Esophagus squamous epithelium (tissue), 5 donors: ENCODE data around the gene BANF2. TPM values are rescaled to one million over a fixed set of nuclear protein-coding genes. Genes with fewer than 3 reads are reported as not detected.

Experiments used
- DNase-seq: peaks from one replicate; lab custom pipeline; 2025; lab: John Stamatoyannopoulos, UW
- H3K27ac ChIP-seq, 4 donors: fragments of 200-600 bp; sonication (generic); one replicate each; pipeline ENCODE4 v1.5.1; 2016 to 2019; ENCODE audit warnings: mild to moderate bottlenecking in 1 of 4
- H3K27me3 ChIP-seq, 4 donors: fragments of 200-600 bp; sonication (generic); 1 replicate in 3 of 4; 2 replicates in 1 of 4; pipeline versions ENCODE4 v1.5.1 to v1.6.0; 2017 to 2021; ENCODE audit warnings: antibody characterized with exemption in 1 of 4
- H3K36me3 ChIP-seq, 3 donors: fragments of 200-600 bp; sonication (generic); one replicate each; pipeline ENCODE4 v1.5.1; 2016 to 2019
- H3K4me1 ChIP-seq, 3 donors: fragments of 200-600 bp; sonication (generic); one replicate each; pipeline ENCODE4 v1.5.1; 2017 to 2019
- H3K4me3 ChIP-seq, 4 donors: fragments of 200-600 bp; sonication (generic); 1 replicate in 3 of 4; 2 replicates in 1 of 4; pipeline ENCODE4 v1.5.1; 2016 to 2019; ENCODE audit warnings: mild to moderate bottlenecking in 2 of 4, moderate library complexity in 1 of 4
- H3K9me3 ChIP-seq, 3 donors: fragments of 200-600 bp; sonication (generic); one replicate each; pipeline ENCODE4 v1.5.1; 2016 to 2019
- POLR2A ChIP-seq, 4 donors: fragments of 450-650 bp; IDR thresholded peaks; one replicate each; pipeline ENCODE4 v1.6.1; 2017; ENCODE audit warnings: antibody characterized with exemption in 4 of 4, mild to moderate bottlenecking in 4 of 4, moderate library complexity in 3 of 4
- WGBS, 2 donors: methylation state at CpG; one replicate each; pipeline ENCODE4 v1.1.5; 2018; 5-methylcytosine and 5-hydroxymethylcytosine counted together
- intact Hi-C: fragments of 100-400 bp; cut with DNase I; formaldehyde crosslinking; loops from one replicate; pipeline ENCODE4 v1.15.0; 2022
- total RNA-seq, 4 donors: library from RNA; depleted of rRNA; stranded (reverse); fragments of >200 nt; gene quantifications; one replicate each; pipeline ENCODE4 v1.1.0, GENCODE V29; 2016
- TF ChIP-seq, protein P1 (sequence below), 6 experiments: fragments of 450-650 bp in 4 of 6; fragments of 200-600 bp in 2 of 6; sonication (generic) in 2 of 6; IDR thresholded peaks; one replicate each; pipeline ENCODE4 v1.5.1; 2016 to 2019; ENCODE audit warnings: antibody characterized with exemption in 6 of 6, mild to moderate bottlenecking in 4 of 6, moderate library complexity in 4 of 6
- donor health status: DM: yes; HTN: yes; CAD: no.

Gene BANF2
- total RNA-seq, 4 donors from 2014 or later, result not detected

DNA sequence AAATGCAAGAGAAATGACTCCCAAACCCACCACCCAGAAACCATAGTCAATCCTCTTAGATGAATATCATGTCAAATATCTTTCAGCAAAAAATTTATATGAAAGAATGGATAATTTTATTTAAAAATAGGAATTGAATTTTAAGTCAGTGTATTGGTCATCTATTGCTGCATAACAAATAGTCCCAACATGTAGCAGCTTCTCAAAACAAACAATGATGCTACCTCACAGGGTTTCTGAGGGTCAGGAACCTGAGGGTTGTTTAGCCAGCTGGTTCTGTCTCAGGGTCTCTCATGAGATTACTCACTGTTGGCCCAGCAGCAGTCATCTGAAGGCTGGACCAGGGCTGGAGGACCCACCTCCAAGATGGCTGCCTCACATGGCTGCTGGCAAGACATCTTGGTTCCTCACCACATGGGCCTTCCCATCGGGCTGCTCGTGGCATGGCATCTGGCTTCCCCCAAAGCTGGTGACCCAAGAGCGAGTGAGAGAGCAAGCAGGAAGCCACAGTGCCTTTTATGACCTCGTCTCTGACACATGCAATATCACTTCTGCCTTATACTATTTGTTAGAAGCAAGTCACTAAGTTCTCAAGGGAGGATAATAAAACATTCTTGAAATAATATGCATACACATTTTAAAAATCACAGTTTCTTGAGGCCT is 36.3 kb downstream of the BANF2 start:
- TF ChIP-seq POLR2A (IDR thresholded peaks at IDR 0.05), result no peak
- no peaks in the 10 kb centered on the region for H3K27me3 ChIP-seq
- no peaks in the 10 kb centered on the region for H3K4me1 ChIP-seq
- WGBS, 2 donors, result 74 to 93% methylated on average over 4 of the region's 4 CpGs
- no peaks in the 10 kb centered on the region for H3K9me3 ChIP-seq
- intact Hi-C loops, result no loop called here
- no peak overlapping the region for H3K27ac ChIP-seq
- no peak overlapping the region for H3K4me3 ChIP-seq
- no peaks in the 10 kb centered on the region for H3K36me3 ChIP-seq
- no peak for DNase-seq

DNA sequence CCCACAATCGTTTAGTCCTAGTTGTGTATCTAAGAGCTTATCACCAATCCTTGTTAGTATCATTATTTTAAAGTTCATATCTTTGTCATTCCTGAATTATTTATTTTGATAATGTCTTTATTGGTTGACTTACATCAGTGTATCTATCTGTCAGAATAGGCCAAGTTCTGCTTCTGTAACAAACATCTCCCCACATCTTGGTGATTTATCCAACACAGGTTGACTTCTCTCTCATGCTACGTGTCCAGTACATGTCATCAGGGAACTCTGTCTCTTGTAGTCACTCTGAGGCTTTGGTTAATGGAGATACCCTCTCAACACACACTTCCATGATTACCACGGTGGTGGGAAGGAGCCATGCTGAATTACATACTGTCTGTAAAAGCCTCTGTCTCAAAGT is 38.4 kb downstream of the BANF2 start:
- 43 to 63% methylated on average over 3 of the region's 3 CpGs for WGBS, 2 donors
- no peak for DNase-seq
- H3K4me1 ChIP-seq, result no peaks in the 10 kb centered on the region
- no peaks in the 10 kb centered on the region for H3K9me3 ChIP-seq
- TF ChIP-seq, protein P1, sequence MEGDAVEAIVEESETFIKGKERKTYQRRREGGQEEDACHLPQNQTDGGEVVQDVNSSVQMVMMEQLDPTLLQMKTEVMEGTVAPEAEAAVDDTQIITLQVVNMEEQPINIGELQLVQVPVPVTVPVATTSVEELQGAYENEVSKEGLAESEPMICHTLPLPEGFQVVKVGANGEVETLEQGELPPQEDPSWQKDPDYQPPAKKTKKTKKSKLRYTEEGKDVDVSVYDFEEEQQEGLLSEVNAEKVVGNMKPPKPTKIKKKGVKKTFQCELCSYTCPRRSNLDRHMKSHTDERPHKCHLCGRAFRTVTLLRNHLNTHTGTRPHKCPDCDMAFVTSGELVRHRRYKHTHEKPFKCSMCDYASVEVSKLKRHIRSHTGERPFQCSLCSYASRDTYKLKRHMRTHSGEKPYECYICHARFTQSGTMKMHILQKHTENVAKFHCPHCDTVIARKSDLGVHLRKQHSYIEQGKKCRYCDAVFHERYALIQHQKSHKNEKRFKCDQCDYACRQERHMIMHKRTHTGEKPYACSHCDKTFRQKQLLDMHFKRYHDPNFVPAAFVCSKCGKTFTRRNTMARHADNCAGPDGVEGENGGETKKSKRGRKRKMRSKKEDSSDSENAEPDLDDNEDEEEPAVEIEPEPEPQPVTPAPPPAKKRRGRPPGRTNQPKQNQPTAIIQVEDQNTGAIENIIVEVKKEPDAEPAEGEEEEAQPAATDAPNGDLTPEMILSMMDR (IDR thresholded peaks at IDR 0.05), result no peak
- TF ChIP-seq POLR2A (IDR thresholded peaks at IDR 0.05), result no peak
- H3K36me3 ChIP-seq, result no peaks in the 10 kb centered on the region
- intact Hi-C loops, result no loop called here
- no peak overlapping the region for H3K4me3 ChIP-seq
- H3K27ac ChIP-seq, result no peak overlapping the region
- H3K27me3 ChIP-seq, result no peaks in the 10 kb centered on the region

DNA sequence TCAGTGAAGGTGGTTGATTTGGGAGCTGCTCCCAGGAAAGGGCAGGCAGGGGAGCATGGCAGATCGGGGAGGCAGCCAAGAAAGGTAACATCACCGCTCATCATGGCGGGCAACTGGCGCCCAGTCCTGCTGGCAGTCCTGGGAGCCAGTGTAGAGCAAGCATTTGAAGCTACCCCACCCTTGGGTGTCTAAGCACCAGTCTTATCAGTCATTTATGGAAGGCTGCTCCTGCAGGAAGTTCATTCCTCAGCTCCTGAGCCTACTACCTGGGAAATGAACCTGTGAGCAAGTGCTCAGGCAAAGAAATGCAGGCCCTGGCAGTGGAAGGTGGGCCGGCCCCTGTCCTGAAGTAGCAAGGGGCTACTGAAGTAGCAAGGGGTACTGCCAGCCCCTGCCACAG is 41.5 kb downstream of the BANF2 start:
- no peak for TF ChIP-seq POLR2A (IDR thresholded peaks at IDR 0.05)
- TF ChIP-seq, protein P1 (IDR thresholded peaks at IDR 0.05), result no peak
- Histone ChIP-seq H3K9me3 (no peaks in the 10 kb centered on the region), H3K27ac (no peak overlapping the region), H3K4me3 (no peak overlapping the region), H3K4me1 (no peaks in the 10 kb centered on the region), H3K27me3 (no peaks in the 10 kb centered on the region), H3K36me3 (no peaks in the 10 kb centered on the region)
- 78 to 83% methylated on average over 3 to 4 of the region's 5 CpGs for WGBS, 2 donors
- intact Hi-C loops, result no loop called here
- DNase-seq, result no peak

DNA sequence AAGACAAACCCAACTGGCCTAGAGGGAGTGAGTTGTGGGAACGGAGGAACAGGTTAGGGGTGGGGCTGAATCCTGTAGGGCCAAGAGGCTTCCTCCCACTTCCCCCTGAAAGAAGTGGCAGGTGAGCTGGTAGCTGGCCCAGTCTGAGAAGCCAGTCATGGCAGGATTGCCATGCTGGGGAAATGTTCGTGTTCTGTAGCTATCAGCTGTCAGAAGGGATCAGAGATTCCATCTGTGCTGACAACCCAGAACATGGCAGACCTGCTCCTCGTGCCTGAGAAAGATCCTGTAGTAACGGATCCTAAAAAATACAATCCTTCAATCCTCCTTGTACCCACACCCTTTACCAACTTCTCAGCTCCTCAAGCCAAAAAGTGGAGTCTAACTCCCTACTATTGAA is 43.0 kb downstream of the BANF2 start:
- no peaks in the 10 kb centered on the region for H3K36me3 ChIP-seq
- H3K27me3 ChIP-seq, result no peaks in the 10 kb centered on the region
- no peaks in the 10 kb centered on the region for H3K9me3 ChIP-seq
- TF ChIP-seq POLR2A (IDR thresholded peaks at IDR 0.05), result no peak
- TF ChIP-seq, protein P1 (IDR thresholded peaks at IDR 0.05), result no peak
- 55 to 58% methylated on average over 4 of the region's 4 CpGs for WGBS, 2 donors
- intact Hi-C loops, result no loop called here
- DNase-seq, result no peak
- H3K4me1 ChIP-seq, result no peaks in the 10 kb centered on the region
- H3K4me3 ChIP-seq, result no peak overlapping the region
- no peak overlapping the region for H3K27ac ChIP-seq

DNA sequence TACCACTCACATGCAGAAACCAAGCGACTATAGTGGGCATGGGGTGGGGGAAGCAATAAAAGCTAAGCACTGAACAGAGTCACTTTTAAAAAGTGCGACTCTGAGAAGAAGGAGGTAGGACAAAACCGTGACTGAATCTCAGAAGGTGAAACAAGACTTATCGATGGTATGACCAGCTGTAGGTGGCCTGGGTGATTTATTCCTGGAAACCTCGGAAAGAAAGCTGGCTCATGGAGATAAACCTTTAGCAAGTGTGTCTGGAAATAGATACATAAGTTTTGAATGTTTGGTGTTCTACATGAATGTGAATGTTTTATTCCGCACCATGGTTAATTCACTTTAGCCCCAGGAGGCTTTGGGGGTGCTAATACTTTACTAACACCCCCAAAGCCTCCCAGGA is 43.9 kb downstream of the BANF2 start:
- intact Hi-C loops, result no loop called here
- H3K4me3 ChIP-seq, result no peak overlapping the region
- H3K36me3 ChIP-seq, result no peaks in the 10 kb centered on the region
- DNase-seq, result no peak
- TF ChIP-seq POLR2A (IDR thresholded peaks at IDR 0.05), result no peak
- TF ChIP-seq, protein P1 (IDR thresholded peaks at IDR 0.05), result no peak
- no peak overlapping the region for H3K27ac ChIP-seq
- H3K27me3 ChIP-seq, result no peaks in the 10 kb centered on the region
- H3K9me3 ChIP-seq, result no peaks in the 10 kb centered on the region
- WGBS, 2 donors, result 88 to 91% methylated on average over 6 of the region's 6 CpGs
- no peaks in the 10 kb centered on the region for H3K4me1 ChIP-seq
